Hematopoietic multipotent progenitor cell treated with erythropoietin and hydrocortisone succinate and interleukin-3 and kit ligand, for 6 days (in vitro differentiated cells): ENCODE measurements around the gene COL5A1.

Experiments
- DNase-seq: peaks from one replicate; pipeline ENCODE4 v3.0.0-alpha.2; 2015

COL5A1 gene

DNA sequence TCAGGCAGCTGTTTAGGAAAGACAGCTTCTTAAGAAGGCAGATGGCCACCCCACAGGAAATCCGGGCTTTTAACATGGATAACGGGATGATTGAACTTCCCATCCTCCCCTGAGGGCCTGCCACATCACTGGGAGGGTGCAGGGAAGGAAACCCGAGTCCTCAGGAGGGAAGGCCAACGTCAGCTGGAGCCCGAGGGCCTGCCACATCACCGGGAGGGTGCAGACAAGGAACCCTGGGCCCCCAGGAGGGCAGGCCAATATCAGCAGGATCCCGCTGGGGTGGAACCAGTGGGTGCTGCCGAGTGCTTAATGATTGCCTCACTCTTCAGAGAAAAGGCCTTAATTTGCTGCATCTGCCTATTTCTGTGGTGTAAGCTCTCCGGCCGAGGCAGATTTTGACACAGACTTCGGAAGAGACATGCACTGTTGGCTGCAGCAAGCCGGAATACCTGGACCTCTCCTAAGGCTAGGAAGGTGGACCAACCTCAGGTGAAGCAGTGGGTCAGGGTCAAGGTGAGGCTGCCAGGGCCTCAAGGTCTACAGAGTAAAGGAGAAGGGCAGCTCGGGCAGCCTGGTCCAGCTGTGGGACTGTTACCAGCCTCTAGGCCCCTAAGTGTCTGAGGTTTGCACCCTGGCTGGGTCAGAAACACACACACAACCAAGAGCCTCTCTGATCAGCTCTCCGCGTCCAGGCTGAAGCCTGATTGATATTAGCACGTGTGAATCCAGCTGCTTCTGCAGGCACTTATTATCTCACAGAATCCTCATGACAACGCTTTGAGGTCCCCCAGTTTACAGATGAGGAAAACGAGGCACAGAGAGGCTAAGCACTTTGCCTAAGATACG, 14.8 kb upstream of the COL5A1 start:
- DNase-seq: no peak

- no peak for DNase-seq
These were observed 13.9 kb upstream of the COL5A1 start for GRCh38 chr9:134627417-134628353.

GRCh38 chr9:134628354-134628736, 13.3 kb upstream of the COL5A1 start:
- DNase-seq: no peak

DNA sequence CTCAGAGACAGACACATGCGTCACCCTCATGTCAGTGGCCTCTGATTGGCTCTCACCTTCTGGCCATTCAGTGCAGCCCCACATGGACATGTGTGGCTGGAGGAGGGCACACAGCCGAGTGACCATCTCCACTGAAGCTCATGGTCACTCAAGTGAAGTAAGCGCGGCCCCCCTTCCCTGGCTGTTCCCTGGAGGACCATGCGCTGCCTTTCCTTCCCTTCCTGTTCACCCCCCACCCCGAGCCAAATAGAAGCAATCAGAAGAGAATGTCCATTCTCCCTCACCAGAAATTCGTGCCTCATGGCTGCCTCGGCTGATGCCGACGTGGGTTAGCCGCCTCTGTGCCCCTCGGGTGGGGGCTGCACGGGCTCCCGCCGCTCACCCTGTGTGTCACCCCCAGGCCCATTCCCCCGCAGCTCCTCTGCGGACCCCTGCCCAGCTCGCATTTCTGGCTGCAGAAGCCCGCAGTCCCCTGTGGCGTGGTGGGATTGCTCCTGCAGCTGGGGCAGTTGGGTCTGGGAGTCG, 12.5 kb upstream of the COL5A1 start:
- no peak for DNase-seq

DNA sequence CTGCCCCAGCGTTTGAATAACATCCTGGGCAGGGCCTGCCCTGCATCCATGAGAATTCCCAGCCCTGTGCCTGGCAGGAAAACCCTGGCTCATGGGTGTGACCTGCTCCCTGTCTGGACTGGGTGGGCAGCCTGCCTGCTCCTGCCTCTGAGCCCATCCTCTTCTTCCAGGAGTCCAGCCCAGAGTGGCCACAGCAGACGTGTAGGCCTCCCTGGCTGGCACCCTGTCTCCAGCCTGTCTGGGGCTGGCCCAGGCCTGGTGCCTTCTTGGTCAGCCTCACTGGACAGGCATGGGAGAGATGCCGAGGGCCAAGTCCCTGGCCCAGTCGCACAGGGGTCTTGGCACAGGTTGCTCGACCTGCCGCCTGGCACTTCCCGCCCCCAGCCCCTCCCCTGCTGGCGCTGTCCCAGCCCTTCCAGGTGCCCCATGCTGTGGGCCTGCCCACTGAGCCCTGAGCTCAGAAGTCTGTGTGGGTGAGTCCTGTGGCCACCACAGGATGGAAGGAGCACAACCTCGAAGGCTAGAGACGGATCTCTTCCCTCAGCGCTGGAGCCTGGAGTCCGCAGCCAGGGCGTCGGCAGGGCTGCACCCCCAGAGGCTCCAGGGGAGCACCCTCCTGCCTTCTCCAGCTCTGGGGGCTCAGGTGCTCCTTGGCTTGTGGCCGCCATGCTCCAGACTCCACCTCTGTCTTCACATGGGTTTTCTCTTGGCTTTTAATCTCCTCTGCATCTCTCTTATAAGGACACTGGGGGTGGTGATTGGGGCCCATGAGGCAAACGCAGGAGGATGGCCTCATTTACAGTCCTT, 11.8 kb upstream of the COL5A1 start:
- DNase-seq: no peak

DNA sequence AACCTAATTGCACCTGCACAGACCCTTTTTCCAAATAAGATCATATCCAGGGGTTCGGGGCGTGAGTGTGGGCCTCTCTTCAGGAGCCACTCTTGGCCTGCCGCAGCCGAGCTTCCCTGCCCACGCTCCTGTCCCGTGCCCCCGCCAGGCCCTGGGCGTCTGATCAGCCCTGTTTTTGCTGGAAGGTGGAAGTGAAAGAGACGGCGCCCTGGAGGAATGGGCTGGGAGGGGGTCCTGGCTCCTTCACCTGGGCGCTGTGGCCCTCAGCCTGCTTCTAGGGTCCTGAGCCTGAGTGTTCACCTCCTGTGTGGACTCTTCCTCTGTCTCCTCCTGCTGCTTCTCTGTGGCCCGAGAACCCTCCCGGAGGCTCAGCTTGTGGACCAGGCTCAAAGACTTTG, 11.2 kb upstream of the COL5A1 start:
- no peak for DNase-seq

GRCh38 chr9:134630861-134631260, 10.7 kb upstream of the COL5A1 start:
- DNase-seq: no peak

- DNase-seq: no peak
These were observed 9.7 kb upstream of the COL5A1 start for GRCh38 chr9:134631881-134632280.

DNA sequence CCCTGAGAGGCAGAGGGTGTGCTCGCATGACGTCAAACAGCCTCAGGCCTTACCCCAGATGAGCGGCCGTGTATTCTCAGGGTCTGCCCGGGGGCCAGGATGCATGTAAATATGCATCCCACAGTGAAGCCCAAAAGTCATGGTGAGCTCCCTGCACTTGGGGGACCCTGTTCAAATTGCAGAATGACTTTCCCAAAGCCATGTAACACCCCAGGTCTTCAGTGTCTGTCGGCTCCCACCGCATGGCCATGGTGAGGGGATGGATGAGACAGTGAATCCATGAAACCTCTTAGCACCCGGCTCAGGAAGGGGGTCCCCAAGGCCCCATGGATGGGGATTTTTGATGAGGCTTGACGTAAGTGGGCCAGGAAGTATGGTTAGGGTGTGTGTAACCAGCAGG, 9.3 kb upstream of the COL5A1 start:
- no peak for DNase-seq

DNA sequence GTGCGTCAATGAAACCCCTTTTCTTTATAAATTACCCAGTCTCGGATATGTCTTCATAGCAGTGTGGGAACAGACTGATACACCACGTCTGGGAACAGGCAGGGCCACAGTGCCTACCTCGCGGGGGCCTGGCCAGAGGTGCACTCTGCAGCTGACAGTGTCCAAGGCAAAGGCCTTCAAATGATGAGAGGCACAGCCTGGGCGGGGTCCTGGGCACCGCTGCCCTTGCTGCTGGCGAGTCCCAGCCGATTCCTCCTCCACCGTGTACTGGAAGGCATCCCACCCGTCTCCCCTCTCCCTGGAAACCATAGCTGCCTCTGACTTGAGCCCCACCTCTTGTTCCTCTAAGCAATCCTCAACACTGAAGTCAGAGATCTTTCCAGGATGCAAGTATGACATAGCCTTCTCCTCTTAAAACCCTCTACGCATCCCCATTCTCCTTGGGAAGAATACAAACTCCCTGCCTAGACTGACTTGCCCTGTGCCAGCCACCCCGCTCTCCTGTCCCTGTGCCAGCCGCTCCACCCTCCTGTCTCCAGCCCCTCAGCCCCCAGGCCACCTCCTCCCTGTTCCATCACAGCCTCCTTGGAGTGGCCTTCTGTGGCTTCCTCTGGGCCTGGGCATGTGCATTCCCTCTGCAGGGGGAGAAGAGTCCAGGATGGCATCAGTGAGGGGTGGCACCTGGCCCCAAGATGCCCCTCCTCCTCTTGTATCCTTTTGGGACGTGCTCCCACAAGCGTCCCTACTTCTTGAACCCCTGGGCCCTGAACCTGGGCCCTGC, 8.1 kb upstream of the COL5A1 start:
- DNase-seq: no peak

- no peak for DNase-seq
These were observed 7.4 kb upstream of the COL5A1 start for GRCh38 chr9:134634176-134634575.

DNA sequence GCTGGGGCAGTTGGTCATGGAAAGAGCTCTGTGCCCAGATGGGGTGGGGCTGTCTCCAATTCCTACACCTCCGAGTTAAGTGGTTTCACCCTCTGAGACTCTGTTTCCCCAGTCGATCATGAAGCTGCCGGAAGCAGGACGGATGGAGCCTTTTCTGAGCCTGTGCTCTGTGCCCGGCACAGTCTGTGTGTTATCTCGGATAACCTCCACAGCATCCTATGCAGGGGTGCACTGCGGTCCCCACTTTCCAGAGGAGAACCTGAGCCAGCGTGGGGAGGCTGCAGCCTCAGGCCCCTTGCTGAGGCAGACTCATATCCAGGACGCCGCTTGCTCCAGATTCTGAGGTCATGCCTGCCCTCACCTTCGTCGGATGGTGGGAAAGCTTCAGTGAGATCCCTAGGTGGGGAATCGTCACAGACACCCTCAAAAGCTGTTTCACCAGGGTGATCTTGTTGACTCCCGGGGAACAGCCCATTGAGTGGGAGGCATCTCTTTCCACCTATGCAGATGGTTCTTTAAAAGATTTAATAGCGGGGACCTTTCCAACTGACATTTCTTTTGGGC, 6.9 kb upstream of the COL5A1 start:
- DNase-seq: no peak

DNA sequence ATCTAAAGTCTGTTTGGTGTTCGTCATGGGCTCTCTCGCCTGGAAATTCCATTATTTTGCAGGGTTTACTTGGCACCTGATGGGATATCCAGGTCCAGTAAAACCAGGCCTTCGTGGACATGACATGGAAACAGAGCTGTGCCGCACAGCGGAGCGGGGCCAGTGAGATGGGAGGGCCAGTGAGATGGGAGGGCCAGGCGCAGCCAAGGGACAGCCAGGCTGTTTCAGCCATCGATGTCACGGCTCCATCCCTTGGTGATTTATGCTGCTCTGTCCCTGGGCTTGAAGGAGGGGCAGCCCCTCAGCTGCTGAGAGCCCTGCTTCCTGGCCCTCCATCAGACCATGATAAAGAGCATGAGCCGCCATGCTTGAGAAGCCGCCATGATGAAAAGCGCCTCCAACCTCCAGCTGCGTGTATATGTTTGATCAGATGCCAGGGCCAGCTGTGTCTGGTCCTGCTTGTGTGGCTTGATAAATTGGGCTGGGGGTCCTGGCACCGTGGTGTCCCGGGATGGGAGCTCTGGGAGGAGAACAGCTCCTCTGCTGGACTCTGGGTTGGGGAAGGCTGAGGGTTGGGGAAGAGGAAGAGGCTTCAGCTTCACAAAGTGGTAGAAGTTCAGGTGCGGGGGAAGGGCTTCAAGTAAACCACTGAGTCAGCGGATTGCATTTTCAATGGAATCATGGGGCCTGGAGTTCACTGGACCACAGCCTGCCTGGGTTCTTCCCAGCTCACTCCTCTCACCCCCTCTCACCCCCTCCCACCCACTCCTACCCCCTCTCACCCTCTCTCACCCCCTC, 6.1 kb upstream of the COL5A1 start:
- no peak for DNase-seq

DNA sequence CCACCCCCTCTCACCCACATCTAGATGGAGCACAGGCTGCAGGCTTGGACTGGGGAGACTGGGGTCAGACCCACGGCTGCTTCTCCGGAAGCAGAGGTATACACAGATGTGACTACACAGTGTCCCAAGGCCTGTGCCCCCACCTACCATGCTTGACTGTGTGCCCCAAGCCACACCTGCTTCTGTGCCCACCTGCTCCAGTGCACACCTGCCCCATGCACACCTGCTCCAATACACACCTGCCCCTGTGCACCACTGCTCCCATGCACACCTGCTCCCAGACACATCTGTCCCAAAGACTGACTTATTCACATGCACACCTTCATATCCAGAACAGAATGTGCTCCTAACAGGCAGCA, 5.5 kb upstream of the COL5A1 start:
- DNase-seq: no peak

- DNase-seq: no peak
These were observed 4.4 kb upstream of the COL5A1 start for GRCh38 chr9:134637241-134637640.

DNA sequence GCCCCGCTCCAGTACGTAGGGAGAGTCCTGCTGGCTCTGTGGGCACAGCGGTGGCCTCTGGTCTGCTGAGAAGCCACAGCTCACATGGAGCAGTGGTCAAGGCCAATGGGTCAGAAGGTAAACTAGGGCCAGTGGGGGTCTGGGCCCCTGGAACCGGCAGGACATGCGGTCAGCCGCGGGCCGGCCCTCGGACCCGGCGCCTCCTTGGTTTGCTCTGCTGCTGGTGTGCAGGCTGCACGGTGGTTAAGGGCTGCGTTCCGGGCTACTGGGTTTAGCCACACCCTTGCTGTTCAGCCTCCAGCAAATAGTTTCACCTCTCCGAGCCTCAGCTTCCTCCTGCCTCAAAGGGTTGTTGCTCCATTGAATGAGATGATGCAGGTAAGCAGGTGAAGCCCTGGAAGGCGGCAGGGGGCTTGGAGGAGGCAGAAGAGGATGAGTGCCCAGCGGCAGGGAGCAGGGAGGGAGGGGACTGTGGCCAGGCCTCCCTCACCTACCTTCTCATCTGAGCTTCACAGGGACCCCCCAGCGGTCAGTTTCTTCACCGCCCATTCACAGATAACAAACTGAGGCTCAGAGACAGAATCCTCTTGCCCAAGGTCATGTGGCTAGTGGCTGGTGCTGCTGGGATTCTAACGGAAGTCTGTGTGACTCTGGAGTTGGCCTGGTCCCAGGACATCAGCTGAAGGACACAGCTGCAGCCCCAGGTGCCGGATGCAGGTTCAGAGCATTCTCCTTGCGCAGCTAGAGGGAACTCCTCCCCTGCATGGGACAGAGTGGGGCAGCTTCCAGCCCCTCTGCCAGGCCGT, 3.7 kb upstream of the COL5A1 start:
- DNase-seq: no peak

DNA sequence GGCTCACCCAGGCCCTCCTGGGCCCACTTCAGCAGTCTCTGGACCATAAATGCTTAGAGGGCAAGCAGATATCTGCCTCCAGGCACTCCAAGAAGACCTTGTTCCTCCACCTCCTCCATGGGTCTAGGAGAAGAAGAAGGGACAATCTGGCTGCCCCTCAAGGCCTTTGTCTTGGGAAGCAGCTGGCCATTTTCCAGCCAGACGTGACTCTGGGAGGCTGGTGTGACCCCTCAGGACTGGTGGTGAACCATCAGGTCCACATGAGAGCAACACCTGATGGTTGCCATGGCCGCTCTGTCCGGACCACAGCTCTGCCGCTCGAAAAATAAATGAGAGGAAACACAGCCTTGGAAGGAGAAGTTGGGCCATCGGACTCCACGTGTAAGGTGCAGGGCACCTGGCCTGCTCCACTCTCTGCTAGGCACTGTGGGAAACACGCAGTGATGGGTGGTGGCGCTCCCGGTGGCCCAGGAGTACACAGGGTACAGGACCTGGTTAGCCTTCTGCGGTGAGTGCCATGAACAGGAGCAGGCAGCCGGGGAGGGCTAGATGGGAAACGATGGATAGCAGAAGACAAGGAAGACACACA, 3.0 kb upstream of the COL5A1 start:
- no peak for DNase-seq

DNA sequence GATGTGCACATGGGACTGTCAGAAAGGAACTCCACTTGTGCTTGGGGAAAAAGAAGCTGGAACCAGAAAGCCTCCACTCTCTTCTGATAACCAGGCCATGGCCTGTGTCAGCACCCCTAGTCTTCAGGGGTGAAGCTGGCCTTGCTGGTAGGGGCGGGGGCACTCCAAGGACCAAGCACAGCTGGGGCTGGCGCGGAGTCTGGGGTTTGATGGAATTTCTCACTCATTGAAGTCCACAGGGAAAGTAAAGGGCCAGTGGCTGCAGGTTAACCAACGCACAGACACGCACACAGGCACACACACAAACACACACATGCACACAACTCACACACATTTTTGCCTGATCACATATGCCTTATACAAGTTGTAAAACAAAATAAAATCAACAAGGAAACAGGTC, 1.6 kb upstream of the COL5A1 start:
- no peak for DNase-seq

DNA sequence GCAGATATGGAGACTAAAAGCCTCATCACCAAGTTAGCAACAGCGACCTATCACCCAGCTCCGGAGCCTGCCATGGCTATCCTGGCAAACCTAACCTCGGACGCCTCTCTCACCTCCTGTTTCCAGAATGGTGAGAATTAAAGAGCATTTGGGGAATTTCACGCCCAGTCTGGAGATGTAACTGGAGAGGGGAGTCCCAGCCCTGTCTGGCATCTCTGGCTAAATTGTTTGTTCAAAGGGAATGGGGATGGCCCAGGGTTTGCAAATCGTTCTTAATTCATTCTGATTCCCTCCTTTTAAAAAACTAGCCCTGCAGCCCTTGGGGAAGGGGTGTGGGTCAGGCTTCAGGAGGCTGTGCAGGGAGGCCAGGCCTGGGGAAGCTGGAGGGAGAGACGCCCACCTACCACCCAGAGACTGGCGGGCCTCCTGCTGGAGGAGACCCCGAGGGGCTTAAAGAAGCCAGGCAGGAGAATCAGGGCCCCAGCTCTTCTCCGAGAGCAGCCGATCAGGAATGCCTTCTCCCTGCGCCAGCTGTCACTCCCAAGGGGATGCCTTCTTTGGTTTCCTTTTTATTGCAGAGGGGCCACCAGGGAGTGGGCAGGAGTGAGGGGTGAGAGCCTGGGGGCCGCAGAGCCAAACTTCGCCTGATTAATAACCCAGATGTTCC, 964 bp upstream of the COL5A1 start:
- no peak for DNase-seq
